Ishikawa (cell line): ENCODE results near the gene SIGLEC10.

Experiments used
- CEBPB ChIP-seq: IDR thresholded peaks from 2 replicates; pipeline ENCODE4 v1.6.1; 2012
- CREB1 ChIP-seq: IDR thresholded peaks from 2 replicates; pipeline ENCODE4 v1.6.1; 2012; ENCODE audit warnings: low read depth
- EGR1 ChIP-seq: IDR thresholded peaks from 2 replicates; pipeline ENCODE4 v1.6.1; 2012
- EP300 ChIP-seq: IDR thresholded peaks from 2 replicates; pipeline ENCODE4 v1.6.1; 2012; ENCODE audit warnings: borderline replicate concordance
- FOXM1 ChIP-seq: IDR thresholded peaks from 2 replicates; pipeline ENCODE4 v1.6.1; 2012; ENCODE audit warnings: low read depth, borderline replicate concordance
- MAX ChIP-seq: IDR thresholded peaks from 2 replicates; pipeline ENCODE4 v1.6.1; 2012
- NFIC ChIP-seq: IDR thresholded peaks from 2 replicates; pipeline ENCODE4 v1.6.1; 2012
- RAD21 ChIP-seq: IDR thresholded peaks from 2 replicates; pipeline ENCODE4 v1.6.1; 2012; ENCODE audit warnings: low read depth
- REST ChIP-seq: IDR thresholded peaks from 2 replicates; pipeline ENCODE4 v1.6.1; 2012; ENCODE audit warnings: low read depth, mild to moderate bottlenecking
- TAF1 ChIP-seq: IDR thresholded peaks from 2 replicates; pipeline ENCODE4 v1.6.1; 2012; ENCODE audit warnings: low read depth, mild to moderate bottlenecking
- TCF12 ChIP-seq: IDR thresholded peaks from 2 replicates; pipeline ENCODE4 v1.6.1; 2012; ENCODE audit warnings: low read depth
- TEAD4 ChIP-seq: IDR thresholded peaks from 2 replicates; pipeline ENCODE4 v1.6.1; 2012
- USF1 ChIP-seq: IDR thresholded peaks from 2 replicates; pipeline ENCODE4 v1.6.1; 2012
- YY1 ChIP-seq: IDR thresholded peaks from 2 replicates; pipeline ENCODE4 v1.6.1; 2012; ENCODE audit warnings: low read depth
- ZBTB7A ChIP-seq: IDR thresholded peaks from 2 replicates; pipeline ENCODE4 v1.6.1; 2012; ENCODE audit warnings: low read depth

The SIGLEC10 gene

GRCh38 chr19:51421229-51422052, 4.0 kb upstream of the SIGLEC10 start:
- TF ChIP-seq YY1 (no peak), ZBTB7A (no peak), CREB1 (no peak)

GRCh38 chr19:51418707-51419106, 1.3 kb upstream of the SIGLEC10 start:
- TF ChIP-seq TEAD4 (no peak), FOXM1 (no peak), CEBPB (no peak), EGR1 (no peak), TCF12 (no peak), USF1 (no peak), YY1 (no peak), REST (no peak), EP300 (no peak), NFIC (no peak), CREB1 (no peak), ZBTB7A (no peak)

GRCh38 chr19:51417810-51418157, 342 bp upstream of the SIGLEC10 start:
- no peak for TF ChIP-seq MAX
- TF ChIP-seq EGR1, result no peak
- no peak for TF ChIP-seq YY1
- no peak for TF ChIP-seq TCF12
- no peak for TF ChIP-seq CEBPB
- no peak for TF ChIP-seq TEAD4
- TF ChIP-seq USF1, result no peak
- no peak for TF ChIP-seq EP300
- no peak for TF ChIP-seq REST
- TF ChIP-seq CREB1, result no peak
- TF ChIP-seq NFIC, result no peak
- no peak for TF ChIP-seq ZBTB7A
- no peak for TF ChIP-seq FOXM1
- TF ChIP-seq RAD21, result no peak
- TF ChIP-seq TAF1, result no peak

GRCh38 chr19:51415187-51415586, 2.3 kb downstream of the SIGLEC10 start:
- TF ChIP-seq CREB1 (no peak), YY1 (no peak), USF1 (no peak), MAX (no peak), FOXM1 (no peak), TEAD4 (no peak), TCF12 (no peak), CEBPB (no peak), NFIC (no peak), EGR1 (no peak), RAD21 (no peak), EP300 (no peak), ZBTB7A (no peak), TAF1 (no peak), REST (no peak)
